Spleen (tissue), 7 donors: ENCODE data around the gene EBNA1BP2.

Experiments used
- CTCF ChIP-seq, 11 experiments: fragments of 200-600 bp in 7 of 11; fragments of 450-650 bp in 4 of 11; sonication (generic) in 4 of 11; IDR thresholded peaks in 8 of 11; conservative IDR thresholded peaks in 3 of 11; 1 replicate in 7 of 11; 2 replicates in 4 of 11; pipeline versions ENCODE4 v1.4.0 to v1.8.0; 2016 to 2021; ENCODE audit warnings: antibody characterized with exemption in 11 of 11, inconsistent platforms in 4 of 11, mild to moderate bottlenecking in 1 of 11
- POLR2A ChIP-seq, 3 donors: fragments of 450-650 bp; IDR thresholded peaks; one replicate each; pipeline ENCODE4 v1.5.1; 2017; ENCODE audit warnings: antibody characterized with exemption in 3 of 3, mild to moderate bottlenecking in 1 of 3
- donor health status: DM: no; HTN: no; CAD: no; lungs with moderate emphysema.
- donor health status: DM: no; HTN: no; CAD: no.
- donor health status: DM: no; HTN: no; CAD: no.

GRCh38 chr1:43188106-43188505 is 16.0 kb upstream of the EBNA1BP2 start:
- no peak for TF ChIP-seq POLR2A (IDR thresholded peaks at IDR 0.05)
- TF ChIP-seq CTCF (IDR thresholded peaks at IDR 0.05 in 8 of 11, conservative IDR thresholded peaks at IDR 0.05 in 3 of 11): no peak
